ENCODE data around the gene DYNLT4.
A peak's percentile ranks its signal among the peaks of the same experiment; 100 is the strongest.

The DYNLT4 gene

GRCh38 chr1:44848456-44849181, 41.5 kb upstream of the DYNLT4 start:
- CTCF ChIA-PET = interaction anchor here (0.6 kb wide), 1 partner anchor 44 kb away, joined by 3 read pairs; no protein-coding TSS in a partner anchor
- no peak for TF ChIP-seq SUZ12 (IDR thresholded peaks at IDR 0.05)
- no peak for TF ChIP-seq NFRKB (IDR thresholded peaks at IDR 0.05)
- no peak for TF ChIP-seq ARNT (IDR thresholded peaks at IDR 0.05)
- TF ChIP-seq BHLHE40 (IDR thresholded peaks at IDR 0.05; ENCODE audit: borderline replicate concordance) = no peak
- no peak for TF ChIP-seq CTBP1 (IDR thresholded peaks at IDR 0.05; ENCODE audit: borderline replicate concordance)
- no peak for DNase-seq (ENCODE audit: extremely low spot score)
- POLR2A ChIA-PET = interaction anchor here (0.7 to 1.3 kb wide), 2 partner anchors 11 to 74 kb away, joined by 3 read pairs; no protein-coding TSS in a partner anchor

GRCh38 chr1:44847845-44848244, 40.7 kb upstream of the DYNLT4 start:
- POLR2A ChIA-PET = no interaction called here
- CTCF ChIA-PET = no interaction called here
- no peak for DNase-seq (ENCODE audit: extremely low spot score)
- no peak for TF ChIP-seq HDGF (IDR thresholded peaks at IDR 0.05; ENCODE audit: borderline replicate concordance)
- TF ChIP-seq BHLHE40 (IDR thresholded peaks at IDR 0.05; ENCODE audit: borderline replicate concordance) = no peak
- TF ChIP-seq LEF1 (IDR thresholded peaks at IDR 0.05; ENCODE audit: borderline replicate concordance) = no peak
- no peak for TF ChIP-seq SP1 (IDR thresholded peaks at IDR 0.05)
- no peak for TF ChIP-seq NFRKB (IDR thresholded peaks at IDR 0.05)
- no peak for TF ChIP-seq TARDBP (IDR thresholded peaks at IDR 0.05)
- TF ChIP-seq ARNT (IDR thresholded peaks at IDR 0.05) = no peak
- TF ChIP-seq CTBP1 (IDR thresholded peaks at IDR 0.05; ENCODE audit: borderline replicate concordance) = no peak
- TF ChIP-seq FOXK2 (IDR thresholded peaks at IDR 0.05) = no peak
- no peak for TF ChIP-seq ZNF384 (IDR thresholded peaks at IDR 0.05)
- TF ChIP-seq, protein P1, sequence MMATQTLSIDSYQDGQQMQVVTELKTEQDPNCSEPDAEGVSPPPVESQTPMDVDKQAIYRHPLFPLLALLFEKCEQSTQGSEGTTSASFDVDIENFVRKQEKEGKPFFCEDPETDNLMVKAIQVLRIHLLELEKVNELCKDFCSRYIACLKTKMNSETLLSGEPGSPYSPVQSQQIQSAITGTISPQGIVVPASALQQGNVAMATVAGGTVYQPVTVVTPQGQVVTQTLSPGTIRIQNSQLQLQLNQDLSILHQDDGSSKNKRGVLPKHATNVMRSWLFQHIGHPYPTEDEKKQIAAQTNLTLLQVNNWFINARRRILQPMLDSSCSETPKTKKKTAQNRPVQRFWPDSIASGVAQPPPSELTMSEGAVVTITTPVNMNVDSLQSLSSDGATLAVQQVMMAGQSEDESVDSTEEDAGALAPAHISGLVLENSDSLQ (IDR thresholded peaks at IDR 0.05) = no peak

DNA sequence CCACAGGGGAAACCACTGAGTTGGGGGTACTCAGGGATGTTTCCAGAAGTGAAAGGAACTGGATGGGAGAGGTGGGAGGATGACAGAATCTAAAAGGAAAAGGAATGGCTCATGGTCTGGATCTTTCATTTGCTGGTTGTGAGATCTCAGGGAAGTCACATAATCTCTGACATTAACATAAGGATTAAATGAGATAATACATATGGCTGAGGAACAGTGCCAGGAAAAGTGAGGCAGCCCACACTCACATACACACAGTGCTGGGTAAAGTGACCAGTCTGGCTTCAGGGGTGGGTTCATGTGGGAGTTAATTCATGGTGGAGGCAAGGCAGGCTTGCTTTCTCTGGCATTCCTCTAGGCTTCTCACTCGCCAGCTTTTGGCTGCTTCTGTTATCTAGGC, 39.8 kb upstream of the DYNLT4 start:
- POLR2A ChIA-PET = no interaction called here
- CTCF ChIA-PET = no interaction called here

DNA sequence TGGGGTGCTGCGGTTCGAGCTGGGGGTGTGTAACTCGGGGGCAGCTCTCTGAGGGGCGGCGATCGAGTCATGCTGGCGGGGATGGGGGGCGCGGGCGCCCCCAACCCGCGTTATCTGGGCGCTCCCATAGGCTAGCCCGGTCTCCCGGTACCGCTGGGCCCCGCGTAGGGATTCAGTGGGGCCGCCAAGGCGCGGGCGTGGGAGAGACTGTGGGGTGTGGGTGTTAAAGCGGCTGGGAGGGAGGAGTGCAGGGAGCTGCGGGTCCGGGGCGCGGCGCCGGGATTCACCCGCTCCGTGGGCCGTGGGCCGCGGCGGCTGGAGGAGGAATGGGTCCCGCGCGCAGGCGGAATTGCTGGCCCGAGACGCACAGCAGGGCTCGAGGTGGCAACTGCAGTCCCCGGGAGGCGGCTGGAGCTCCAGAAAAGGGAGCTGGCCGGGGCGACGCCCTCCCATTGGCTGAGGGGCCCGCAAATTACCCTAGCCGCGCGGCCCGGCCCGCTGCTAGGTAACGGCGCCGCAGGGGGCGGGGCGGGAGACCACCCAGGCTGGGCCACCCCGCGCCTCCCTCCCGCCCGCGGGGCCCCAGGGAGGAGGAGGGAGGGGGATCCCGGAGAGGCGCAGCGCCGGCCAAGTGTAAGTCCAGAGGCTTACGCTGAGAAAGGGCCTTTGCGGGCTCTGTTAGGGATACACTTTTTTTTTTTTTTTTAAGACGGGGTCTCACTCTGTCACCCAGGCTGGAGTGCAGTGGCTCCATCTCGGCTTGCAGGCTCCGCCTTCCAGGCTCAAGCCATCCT, 35.9 kb upstream of the DYNLT4 start, which contains the start of gene PTCH2:
Gene PTCH2, minus strand, starts transcription at position 392 of the 794 bp plus-strand sequence. Its CDS starts 321 bp downstream, at position 71.
- CTCF ChIA-PET = interaction anchor here (0.6 to 1.8 kb wide), 2 partner anchors 11 to 792 kb away, joined by 5 read pairs; no protein-coding TSS in a partner anchor
- POLR2A ChIA-PET = interaction anchor here (0.6 to 2.5 kb wide), 13 partner anchors 10 to 461 kb away, joined by 3 to 12 read pairs (median 3); partner anchors contain the start of genes HECTD3 and UROD
- TF ChIP-seq ELF4 (IDR thresholded peaks at IDR 0.05) (no peak), ZNF384 (IDR thresholded peaks at IDR 0.05) (peak; percentile 89)
- TF ChIP-seq, protein P1 (IDR thresholded peaks at IDR 0.05) = peak; percentile 72
- DNase-seq (ENCODE audit: extremely low spot score) = peak; percentile 90

More for the DNA sequence above, 39.8 kb upstream of the DYNLT4 start:
- no peak for TF ChIP-seq SUZ12 (IDR thresholded peaks at IDR 0.05)
- no peak for TF ChIP-seq FOXK2 (IDR thresholded peaks at IDR 0.05)
- TF ChIP-seq ARNT (IDR thresholded peaks at IDR 0.05) = no peak
- no peak for TF ChIP-seq LEF1 (IDR thresholded peaks at IDR 0.05; ENCODE audit: borderline replicate concordance)
- no peak for TF ChIP-seq CTBP1 (IDR thresholded peaks at IDR 0.05; ENCODE audit: borderline replicate concordance)
- TF ChIP-seq, protein P1 (IDR thresholded peaks at IDR 0.05) = no peak
- TF ChIP-seq TARDBP (IDR thresholded peaks at IDR 0.05) = no peak
- no peak for TF ChIP-seq L3MBTL2 (conservative IDR thresholded peaks at IDR 0.05)
- TF ChIP-seq BHLHE40 (IDR thresholded peaks at IDR 0.05; ENCODE audit: borderline replicate concordance) = no peak
- no peak for TF ChIP-seq NFRKB (IDR thresholded peaks at IDR 0.05)
- TF ChIP-seq SP1 (IDR thresholded peaks at IDR 0.05) = no peak
- no peak for TF ChIP-seq ELF4 (IDR thresholded peaks at IDR 0.05)
- TF ChIP-seq ZNF384 (IDR thresholded peaks at IDR 0.05) = no peak
- TF ChIP-seq FOXA1 (IDR thresholded peaks at IDR 0.05) = no peak
- TF ChIP-seq FOXM1 (IDR thresholded peaks at IDR 0.05; ENCODE audit: borderline replicate concordance) = no peak
- TF ChIP-seq HDGF (IDR thresholded peaks at IDR 0.05; ENCODE audit: borderline replicate concordance) = no peak
- DNase-seq (ENCODE audit: extremely low spot score) = no peak

GRCh38 chr1:44842486-44842861, 35.3 kb upstream of the DYNLT4 start:
- CTCF ChIA-PET = interaction anchor here (1.8 kb wide), 1 partner anchor 11 kb away, joined by 5 read pairs; no protein-coding TSS in a partner anchor
- POLR2A ChIA-PET = interaction anchor here (1.1 to 2.5 kb wide), 6 partner anchors 10 to 121 kb away, joined by 3 to 12 read pairs (median 5); no protein-coding TSS in a partner anchor
- DNase-seq (ENCODE audit: extremely low spot score) = no peak
- no peak for TF ChIP-seq SUZ12 (IDR thresholded peaks at IDR 0.05)
- TF ChIP-seq FOXK2 (IDR thresholded peaks at IDR 0.05) = no peak
- TF ChIP-seq, protein P1 (IDR thresholded peaks at IDR 0.05) = no peak
- TF ChIP-seq SP1 (IDR thresholded peaks at IDR 0.05) = no peak
- TF ChIP-seq FOXA1 (IDR thresholded peaks at IDR 0.05) = no peak
- no peak for TF ChIP-seq BHLHE40 (IDR thresholded peaks at IDR 0.05; ENCODE audit: borderline replicate concordance)
- no peak for TF ChIP-seq NFRKB (IDR thresholded peaks at IDR 0.05)
- TF ChIP-seq L3MBTL2 (conservative IDR thresholded peaks at IDR 0.05) = no peak
- no peak for TF ChIP-seq HDGF (IDR thresholded peaks at IDR 0.05; ENCODE audit: borderline replicate concordance)
- no peak for TF ChIP-seq ZNF384 (IDR thresholded peaks at IDR 0.05)
- TF ChIP-seq CTBP1 (IDR thresholded peaks at IDR 0.05; ENCODE audit: borderline replicate concordance) = no peak
- TF ChIP-seq LEF1 (IDR thresholded peaks at IDR 0.05; ENCODE audit: borderline replicate concordance) = no peak
- no peak for TF ChIP-seq TARDBP (IDR thresholded peaks at IDR 0.05)

Measured in HEK293T (cell line).